ENCODE measurements around the gene CA14. TPM values are rescaled to one million over a fixed set of nuclear protein-coding genes. Genes with fewer than 3 reads are reported as not detected.
A peak's percentile ranks its signal among the peaks of the same experiment; 100 is the strongest.

CA14 gene
- total RNA-seq, 1 experiment from 2014 or later = 35.3 TPM

DNA sequence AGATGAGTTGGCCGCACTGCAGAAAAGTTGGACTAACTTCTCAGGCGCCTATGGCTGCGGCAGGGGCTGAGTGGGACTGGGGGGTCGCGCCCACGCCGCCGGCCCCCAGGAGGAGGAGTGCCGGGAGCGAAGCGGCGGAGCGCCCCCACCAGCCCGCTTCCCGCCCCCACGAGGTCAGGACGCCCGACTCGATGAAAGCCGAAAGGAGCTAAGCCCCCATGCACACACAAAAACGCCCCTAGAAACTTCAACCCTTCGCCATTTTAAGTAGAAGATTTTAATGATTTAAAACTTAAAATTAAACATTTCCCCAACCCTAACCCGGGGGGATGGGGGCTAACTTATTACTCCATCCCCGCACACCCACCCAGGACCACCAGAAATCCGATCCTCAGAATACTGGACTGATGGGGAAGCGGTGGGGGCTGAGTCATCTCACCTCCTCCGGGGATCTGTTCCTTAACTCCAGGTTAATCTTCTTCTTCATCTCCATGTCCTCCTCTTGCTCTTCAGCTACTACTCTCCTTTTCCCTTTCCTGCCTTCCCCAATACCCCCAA lies 22.2 kb upstream of the CA14 start (continued):
- TF ChIP-seq, protein P1, sequence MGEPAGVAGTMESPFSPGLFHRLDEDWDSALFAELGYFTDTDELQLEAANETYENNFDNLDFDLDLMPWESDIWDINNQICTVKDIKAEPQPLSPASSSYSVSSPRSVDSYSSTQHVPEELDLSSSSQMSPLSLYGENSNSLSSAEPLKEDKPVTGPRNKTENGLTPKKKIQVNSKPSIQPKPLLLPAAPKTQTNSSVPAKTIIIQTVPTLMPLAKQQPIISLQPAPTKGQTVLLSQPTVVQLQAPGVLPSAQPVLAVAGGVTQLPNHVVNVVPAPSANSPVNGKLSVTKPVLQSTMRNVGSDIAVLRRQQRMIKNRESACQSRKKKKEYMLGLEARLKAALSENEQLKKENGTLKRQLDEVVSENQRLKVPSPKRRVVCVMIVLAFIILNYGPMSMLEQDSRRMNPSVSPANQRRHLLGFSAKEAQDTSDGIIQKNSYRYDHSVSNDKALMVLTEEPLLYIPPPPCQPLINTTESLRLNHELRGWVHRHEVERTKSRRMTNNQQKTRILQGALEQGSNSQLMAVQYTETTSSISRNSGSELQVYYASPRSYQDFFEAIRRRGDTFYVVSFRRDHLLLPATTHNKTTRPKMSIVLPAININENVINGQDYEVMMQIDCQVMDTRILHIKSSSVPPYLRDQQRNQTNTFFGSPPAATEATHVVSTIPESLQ (CRISPR knock-in tag; IDR thresholded peaks at IDR 0.05) = no peak
- TF ChIP-seq, protein P2, sequence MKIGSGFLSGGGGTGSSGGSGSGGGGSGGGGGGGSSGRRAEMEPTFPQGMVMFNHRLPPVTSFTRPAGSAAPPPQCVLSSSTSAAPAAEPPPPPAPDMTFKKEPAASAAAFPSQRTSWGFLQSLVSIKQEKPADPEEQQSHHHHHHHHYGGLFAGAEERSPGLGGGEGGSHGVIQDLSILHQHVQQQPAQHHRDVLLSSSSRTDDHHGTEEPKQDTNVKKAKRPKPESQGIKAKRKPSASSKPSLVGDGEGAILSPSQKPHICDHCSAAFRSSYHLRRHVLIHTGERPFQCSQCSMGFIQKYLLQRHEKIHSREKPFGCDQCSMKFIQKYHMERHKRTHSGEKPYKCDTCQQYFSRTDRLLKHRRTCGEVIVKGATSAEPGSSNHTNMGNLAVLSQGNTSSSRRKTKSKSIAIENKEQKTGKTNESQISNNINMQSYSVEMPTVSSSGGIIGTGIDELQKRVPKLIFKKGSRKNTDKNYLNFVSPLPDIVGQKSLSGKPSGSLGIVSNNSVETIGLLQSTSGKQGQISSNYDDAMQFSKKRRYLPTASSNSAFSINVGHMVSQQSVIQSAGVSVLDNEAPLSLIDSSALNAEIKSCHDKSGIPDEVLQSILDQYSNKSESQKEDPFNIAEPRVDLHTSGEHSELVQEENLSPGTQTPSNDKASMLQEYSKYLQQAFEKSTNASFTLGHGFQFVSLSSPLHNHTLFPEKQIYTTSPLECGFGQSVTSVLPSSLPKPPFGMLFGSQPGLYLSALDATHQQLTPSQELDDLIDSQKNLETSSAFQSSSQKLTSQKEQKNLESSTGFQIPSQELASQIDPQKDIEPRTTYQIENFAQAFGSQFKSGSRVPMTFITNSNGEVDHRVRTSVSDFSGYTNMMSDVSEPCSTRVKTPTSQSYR (CRISPR knock-in tag; IDR thresholded peaks at IDR 0.05) = no peak
- 0 out of 2 replicates have a peak, but pooled peaks have one; percentile 27 for TF ChIP-seq CREM (CRISPR knock-in tag; IDR thresholded peaks at IDR 0.05)
- TF ChIP-seq ZNF138 (CRISPR knock-in tag; conservative IDR thresholded peaks at IDR 0.05) = no peak
- no peak for TF ChIP-seq CBFB (CRISPR knock-in tag; IDR thresholded peaks at IDR 0.05; ENCODE audit: low read depth)
- TF ChIP-seq, protein P3, sequence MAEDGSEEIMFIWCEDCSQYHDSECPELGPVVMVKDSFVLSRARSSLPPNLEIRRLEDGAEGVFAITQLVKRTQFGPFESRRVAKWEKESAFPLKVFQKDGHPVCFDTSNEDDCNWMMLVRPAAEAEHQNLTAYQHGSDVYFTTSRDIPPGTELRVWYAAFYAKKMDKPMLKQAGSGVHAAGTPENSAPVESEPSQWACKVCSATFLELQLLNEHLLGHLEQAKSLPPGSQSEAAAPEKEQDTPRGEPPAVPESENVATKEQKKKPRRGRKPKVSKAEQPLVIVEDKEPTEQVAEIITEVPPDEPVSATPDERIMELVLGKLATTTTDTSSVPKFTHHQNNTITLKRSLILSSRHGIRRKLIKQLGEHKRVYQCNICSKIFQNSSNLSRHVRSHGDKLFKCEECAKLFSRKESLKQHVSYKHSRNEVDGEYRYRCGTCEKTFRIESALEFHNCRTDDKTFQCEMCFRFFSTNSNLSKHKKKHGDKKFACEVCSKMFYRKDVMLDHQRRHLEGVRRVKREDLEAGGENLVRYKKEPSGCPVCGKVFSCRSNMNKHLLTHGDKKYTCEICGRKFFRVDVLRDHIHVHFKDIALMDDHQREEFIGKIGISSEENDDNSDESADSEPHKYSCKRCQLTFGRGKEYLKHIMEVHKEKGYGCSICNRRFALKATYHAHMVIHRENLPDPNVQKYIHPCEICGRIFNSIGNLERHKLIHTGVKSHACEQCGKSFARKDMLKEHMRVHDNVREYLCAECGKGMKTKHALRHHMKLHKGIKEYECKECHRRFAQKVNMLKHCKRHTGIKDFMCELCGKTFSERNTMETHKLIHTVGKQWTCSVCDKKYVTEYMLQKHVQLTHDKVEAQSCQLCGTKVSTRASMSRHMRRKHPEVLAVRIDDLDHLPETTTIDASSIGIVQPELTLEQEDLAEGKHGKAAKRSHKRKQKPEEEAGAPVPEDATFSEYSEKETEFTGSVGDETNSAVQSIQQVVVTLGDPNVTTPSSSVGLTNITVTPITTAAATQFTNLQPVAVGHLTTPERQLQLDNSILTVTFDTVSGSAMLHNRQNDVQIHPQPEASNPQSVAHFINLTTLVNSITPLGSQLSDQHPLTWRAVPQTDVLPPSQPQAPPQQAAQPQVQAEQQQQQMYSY (CRISPR knock-in tag; IDR thresholded peaks at IDR 0.05) = no peak

DNA sequence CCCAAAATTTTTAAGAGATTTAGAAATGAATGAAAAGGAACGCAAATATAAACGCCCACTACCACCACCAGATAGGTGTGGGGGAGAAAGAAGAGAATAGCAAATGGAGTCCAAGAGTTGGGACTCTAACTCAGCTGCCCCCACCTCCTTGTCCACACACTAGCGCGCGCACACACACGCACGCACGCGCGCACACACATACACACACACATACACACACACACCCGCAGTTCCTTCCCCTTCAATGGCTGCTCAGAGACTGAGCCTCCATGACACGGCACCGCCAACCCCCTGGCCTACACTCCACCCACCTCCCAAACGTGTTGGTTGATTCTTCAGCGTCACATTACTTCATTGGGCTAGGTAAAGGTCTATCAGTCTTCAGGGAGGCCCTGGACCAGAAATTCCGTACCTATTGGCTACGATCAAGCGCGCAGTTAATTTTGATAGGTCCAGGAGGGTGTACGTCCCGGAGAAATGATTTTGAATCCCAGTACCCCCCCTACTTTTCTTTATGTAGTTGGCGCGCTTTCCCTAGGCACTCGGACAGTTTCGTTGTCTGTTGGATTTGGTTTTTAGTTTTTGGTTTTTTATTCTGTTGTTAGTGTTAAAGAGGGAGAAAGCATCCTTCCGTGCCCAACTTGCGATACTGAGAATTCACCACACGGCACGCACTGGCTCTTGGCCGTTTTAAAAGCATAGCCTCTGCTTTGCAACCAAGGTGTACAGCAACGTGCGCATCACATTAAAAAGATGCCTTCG lies 21.5 kb upstream of the CA14 start, which contains the start of gene ANP32E:
Gene ANP32E (minus strand): TSS at position 261 of the 762 bp plus-strand sequence. CDS start 326 bp downstream, outside the sequence.
- Mint-ChIP-seq H3K4me1 (peaks cover 17% of the 10 kb centered on the region), H3K9me3 (no peaks in the 10 kb centered on the region), H3K27ac (peak within 1 kb of the TSS; percentile 98), H3K27me3 (ENCODE audit: low read depth) (no peaks in the 10 kb centered on the region), H3K4me3 (no peak within 1 kb of the TSS), H3K36me3 (peaks cover 3% of the 10 kb centered on the region)
- DNase-seq (ENCODE audit: low spot score) (peak; percentile 93), ATAC-seq (peak; percentile 96)
- ChIA-PET POLR2A (interaction anchor here (0.9 to 1.0 kb wide), 2 partner anchors 21 to 128 kb away, joined by 3 to 4 read pairs; partner anchors contain the start of genes CA14 and RPRD2), CTCF (interaction anchor here (1.6 kb wide), 1 partner anchor 21 kb away, joined by 4 read pairs; the partner anchor contains the start of gene CA14)
- no peak for TF ChIP-seq ZNF317 (CRISPR knock-in tag; IDR thresholded peaks at IDR 0.05; ENCODE audit: borderline replicate concordance, low read depth)
- TF ChIP-seq, protein P4, sequence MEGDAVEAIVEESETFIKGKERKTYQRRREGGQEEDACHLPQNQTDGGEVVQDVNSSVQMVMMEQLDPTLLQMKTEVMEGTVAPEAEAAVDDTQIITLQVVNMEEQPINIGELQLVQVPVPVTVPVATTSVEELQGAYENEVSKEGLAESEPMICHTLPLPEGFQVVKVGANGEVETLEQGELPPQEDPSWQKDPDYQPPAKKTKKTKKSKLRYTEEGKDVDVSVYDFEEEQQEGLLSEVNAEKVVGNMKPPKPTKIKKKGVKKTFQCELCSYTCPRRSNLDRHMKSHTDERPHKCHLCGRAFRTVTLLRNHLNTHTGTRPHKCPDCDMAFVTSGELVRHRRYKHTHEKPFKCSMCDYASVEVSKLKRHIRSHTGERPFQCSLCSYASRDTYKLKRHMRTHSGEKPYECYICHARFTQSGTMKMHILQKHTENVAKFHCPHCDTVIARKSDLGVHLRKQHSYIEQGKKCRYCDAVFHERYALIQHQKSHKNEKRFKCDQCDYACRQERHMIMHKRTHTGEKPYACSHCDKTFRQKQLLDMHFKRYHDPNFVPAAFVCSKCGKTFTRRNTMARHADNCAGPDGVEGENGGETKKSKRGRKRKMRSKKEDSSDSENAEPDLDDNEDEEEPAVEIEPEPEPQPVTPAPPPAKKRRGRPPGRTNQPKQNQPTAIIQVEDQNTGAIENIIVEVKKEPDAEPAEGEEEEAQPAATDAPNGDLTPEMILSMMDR (IDR thresholded peaks at IDR 0.05) = no peak
- TF ChIP-seq FOXK1 (CRISPR knock-in tag; IDR thresholded peaks at IDR 0.05) = peak; percentile 81
- TF ChIP-seq JUN (CRISPR knock-in tag; IDR thresholded peaks at IDR 0.05) = no peak
- TF ChIP-seq, protein P5, sequence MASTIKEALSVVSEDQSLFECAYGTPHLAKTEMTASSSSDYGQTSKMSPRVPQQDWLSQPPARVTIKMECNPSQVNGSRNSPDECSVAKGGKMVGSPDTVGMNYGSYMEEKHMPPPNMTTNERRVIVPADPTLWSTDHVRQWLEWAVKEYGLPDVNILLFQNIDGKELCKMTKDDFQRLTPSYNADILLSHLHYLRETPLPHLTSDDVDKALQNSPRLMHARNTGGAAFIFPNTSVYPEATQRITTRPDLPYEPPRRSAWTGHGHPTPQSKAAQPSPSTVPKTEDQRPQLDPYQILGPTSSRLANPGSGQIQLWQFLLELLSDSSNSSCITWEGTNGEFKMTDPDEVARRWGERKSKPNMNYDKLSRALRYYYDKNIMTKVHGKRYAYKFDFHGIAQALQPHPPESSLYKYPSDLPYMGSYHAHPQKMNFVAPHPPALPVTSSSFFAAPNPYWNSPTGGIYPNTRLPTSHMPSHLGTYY (CRISPR knock-in tag; IDR thresholded peaks at IDR 0.05) = no peak
- no peak for TF ChIP-seq ESRRA (CRISPR knock-in tag; IDR thresholded peaks at IDR 0.05; ENCODE audit: borderline replicate concordance)
- TF ChIP-seq, protein P3 (CRISPR knock-in tag; IDR thresholded peaks at IDR 0.05) = no peak

Measured in WTC11 (cell line).